ENCODE results near the gene RPL11. TPM values are rescaled to one million over a fixed set of nuclear protein-coding genes. Genes with fewer than 3 reads are reported as not detected.
A peak's percentile ranks its signal among the peaks of the same experiment; 100 is the strongest.

Gene RPL11
- 521 and 592 TPM in 2 replicates for total RNA-seq

DNA sequence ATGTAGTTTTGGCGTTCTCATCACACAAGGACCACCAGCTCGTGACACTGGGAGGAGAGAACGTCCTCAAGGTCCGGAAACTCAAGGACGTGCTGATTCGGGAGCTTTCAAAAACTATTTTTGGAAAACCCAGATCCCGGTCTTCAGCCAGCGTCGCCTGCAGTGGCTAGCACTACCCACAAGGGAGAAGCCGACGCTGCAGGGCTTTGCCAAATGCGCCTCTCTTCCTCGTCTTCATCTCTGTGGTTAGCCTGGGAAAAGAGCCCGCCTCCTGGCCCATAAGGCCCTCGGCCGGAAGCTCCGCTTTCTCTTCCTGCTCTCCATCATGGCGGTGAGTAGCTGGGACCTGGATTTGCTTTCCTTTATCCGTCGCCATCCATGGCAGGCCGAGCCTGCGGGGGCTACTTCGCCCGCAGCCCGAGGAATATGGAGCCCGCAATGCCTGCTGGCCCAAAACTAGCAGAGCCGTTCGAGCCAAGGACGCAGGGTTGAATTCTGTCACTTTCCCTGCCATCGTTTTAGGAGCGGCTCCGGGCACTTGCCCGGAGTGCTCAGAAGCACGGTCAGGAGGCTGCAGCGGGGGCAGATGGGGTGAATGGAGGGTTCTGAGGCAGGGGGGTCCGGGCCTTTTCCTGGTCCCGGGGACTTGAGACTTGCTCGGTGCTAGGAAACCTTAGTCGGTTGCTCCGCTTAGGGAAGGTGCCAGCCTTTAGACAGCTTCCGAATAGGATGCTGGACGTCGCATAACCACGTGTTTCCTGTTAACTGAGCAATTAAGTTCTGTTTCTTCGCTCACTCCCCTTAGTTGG, at the start of gene RPL11:
RPL11 (plus strand) TSS at position 308 of the 809 bp plus-strand sequence; CDS start at position 326, 18 bp downstream.
- peak within 1 kb of the TSS; percentile 97 for H3K4me3 ChIP-seq (ENCODE audit: low read depth, low read length)
- TF ChIP-seq CTCF (IDR thresholded peaks at IDR 0.05; ENCODE audit: insufficient read depth, low read depth, low read length): peak; percentile 73
- DNase-seq (ENCODE audit: low read depth): peak; percentile 97

DNA sequence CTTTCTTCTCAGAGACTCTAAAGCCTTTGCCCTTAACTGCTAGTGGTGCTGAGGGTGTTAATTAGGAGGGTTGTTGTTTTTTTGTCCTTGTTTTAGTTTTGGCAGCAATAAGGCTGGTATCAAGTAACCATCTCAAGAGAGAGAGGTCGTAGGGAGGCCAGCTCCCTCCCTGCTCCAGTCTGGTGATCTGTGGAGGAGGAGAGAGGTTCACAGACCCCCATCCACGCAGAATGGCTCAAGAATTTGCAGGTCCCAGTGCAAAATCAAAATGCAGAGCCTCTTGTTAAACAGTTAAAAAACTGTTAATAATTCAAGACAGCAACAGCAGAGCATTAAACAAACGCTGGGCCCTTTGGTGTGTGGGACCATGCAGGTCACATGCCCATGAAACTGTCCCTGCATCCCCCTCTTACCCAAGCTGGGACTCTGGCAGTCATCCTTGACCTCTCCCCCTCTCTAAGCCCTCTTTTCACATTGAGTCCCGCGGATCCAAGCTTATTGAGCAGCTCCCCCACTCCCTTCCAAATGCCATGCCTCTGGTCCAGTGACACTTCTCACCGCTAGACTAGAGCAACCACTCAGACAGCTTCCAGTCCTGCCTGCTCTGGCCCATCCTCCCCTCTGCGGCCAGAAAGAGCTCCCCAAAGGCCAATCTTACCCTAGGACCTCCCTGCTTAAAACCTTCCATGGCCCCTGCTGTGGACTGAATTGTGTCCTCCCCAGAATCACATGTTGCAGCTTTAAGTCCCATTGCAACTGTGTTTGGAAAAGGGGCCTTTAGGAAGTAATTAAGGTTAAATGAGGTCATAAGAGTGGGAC, 47.7 kb upstream of the RPL11 start:
- H3K4me3 ChIP-seq (ENCODE audit: low read depth, low read length): no peak overlapping the region
- TF ChIP-seq CTCF (IDR thresholded peaks at IDR 0.05; ENCODE audit: insufficient read depth, low read depth, low read length): no peak
- no peak for DNase-seq (ENCODE audit: low read depth)

- DNase-seq (ENCODE audit: low read depth): no peak
- H3K4me3 ChIP-seq (ENCODE audit: low read depth, low read length): no peak overlapping the region
- no peak for TF ChIP-seq CTCF (IDR thresholded peaks at IDR 0.05; ENCODE audit: insufficient read depth, low read depth, low read length)
Measured at GRCh38 chr1:23644555-23644866, 47.1 kb upstream of the RPL11 start.

GRCh38 chr1:23645338-23645737, 46.3 kb upstream of the RPL11 start:
- H3K4me3 ChIP-seq (ENCODE audit: low read depth, low read length): no peak overlapping the region
- no peak for TF ChIP-seq CTCF (IDR thresholded peaks at IDR 0.05; ENCODE audit: insufficient read depth, low read depth, low read length)
- no peak for DNase-seq (ENCODE audit: low read depth)

DNA sequence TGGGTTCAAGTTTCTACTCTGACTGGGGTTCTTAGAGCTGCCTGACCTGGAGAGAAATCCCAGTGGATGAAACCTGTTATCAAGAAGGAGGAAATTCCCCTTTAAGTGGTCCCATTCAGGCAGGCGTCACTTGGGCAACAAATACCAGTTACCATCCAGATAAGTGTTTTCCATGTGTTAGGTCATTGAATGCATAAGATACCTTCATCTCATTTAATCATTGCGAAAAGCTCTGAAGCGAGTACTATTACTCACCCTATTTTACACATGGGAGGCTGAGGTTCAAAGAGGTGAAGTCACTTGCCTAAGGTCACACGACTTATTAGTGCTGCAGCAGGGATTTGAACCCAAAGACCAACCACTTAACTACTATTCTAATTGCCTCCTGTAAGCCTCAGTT, 45.5 kb upstream of the RPL11 start:
- no peak overlapping the region for H3K4me3 ChIP-seq (ENCODE audit: low read depth, low read length)
- no peak for DNase-seq (ENCODE audit: low read depth)
- TF ChIP-seq CTCF (IDR thresholded peaks at IDR 0.05; ENCODE audit: insufficient read depth, low read depth, low read length): no peak

DNA sequence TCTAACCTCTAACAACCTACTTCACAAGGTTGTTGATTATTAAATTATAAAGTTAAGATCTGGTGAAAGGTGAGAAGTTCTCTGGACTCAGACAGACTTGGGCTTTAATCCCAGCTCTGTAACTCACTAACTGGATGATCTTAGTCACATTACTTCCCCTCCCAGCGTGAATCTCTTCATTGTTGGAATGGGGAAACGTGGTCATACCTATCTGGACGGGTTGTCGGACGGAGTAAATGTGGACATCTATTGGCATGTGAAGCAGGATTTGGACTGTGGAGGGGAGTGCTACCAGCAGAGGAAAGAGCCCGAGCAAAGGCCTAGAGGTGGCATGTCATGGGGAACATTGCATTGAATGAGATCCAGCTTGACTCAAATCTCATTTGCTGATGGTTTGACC, 45.1 kb upstream of the RPL11 start:
- TF ChIP-seq CTCF (IDR thresholded peaks at IDR 0.05; ENCODE audit: insufficient read depth, low read depth, low read length): no peak
- no peak for DNase-seq (ENCODE audit: low read depth)
- H3K4me3 ChIP-seq (ENCODE audit: low read depth, low read length): no peak overlapping the region

Data from fibroblast of villous mesenchyme (primary cell).